AG09319 (cell line): ENCODE results near the gene LMBR1.

Source experiments
- DNase-seq: peaks from one replicate; pipeline ENCODE4 v3.0.0-alpha.2; 2010; ENCODE audit warnings: low read depth; ENCODE audit errors: extremely low read depth
- CTCF ChIP-seq: IDR thresholded peaks from 2 replicates; pipeline ENCODE4 v1.5.1; 2011; ENCODE audit warnings: low read depth, mild to moderate bottlenecking, inconsistent platforms, low read length, moderate library complexity

LMBR1 gene

GRCh38 chr7:156693627-156694026 lies 199.4 kb downstream of the LMBR1 start:
- no peak for DNase-seq
- TF ChIP-seq CTCF: no peak

- no peak for DNase-seq
- no peak for TF ChIP-seq CTCF
Observed at GRCh38 chr7:156692849-156693248, 200.1 kb downstream of the LMBR1 start.

GRCh38 chr7:156691764-156692163 lies 201.2 kb downstream of the LMBR1 start:
- DNase-seq: no peak
- TF ChIP-seq CTCF: no peak

GRCh38 chr7:156684661-156685060 lies 208.3 kb downstream of the LMBR1 start:
- DNase-seq: no peak
- TF ChIP-seq CTCF: no peak

GRCh38 chr7:156684251-156684650 lies 208.7 kb downstream of the LMBR1 start:
- no peak for DNase-seq

GRCh38 chr7:156682928-156683327 lies 210.1 kb downstream of the LMBR1 start:
- no peak for DNase-seq
- no peak for TF ChIP-seq CTCF

More at GRCh38 chr7:156684251-156684650, 208.7 kb downstream of the LMBR1 start:
- TF ChIP-seq CTCF: no peak

GRCh38 chr7:156680281-156680680 lies 212.7 kb downstream of the LMBR1 start:
- no peak for DNase-seq
- TF ChIP-seq CTCF: no peak
